Gastroesophageal sphincter (tissue), 4 donors: Measurements from ENCODE around the gene FGGY. TPM values are rescaled to one million over a fixed set of nuclear protein-coding genes. Genes with fewer than 3 reads are reported as not detected.

Experiments
- ATAC-seq: fragments of 150-250 bp; one replicate; pipeline ENCODE4 v1.9.1; 2016; ENCODE audit warnings: mild to moderate bottlenecking, moderate library complexity
- H3K27ac ChIP-seq, 4 donors: fragments of 200-600 bp; sonication (generic) in 3 of 4; 1 replicate in 3 of 4; 2 replicates in 1 of 4; pipeline ENCODE4 v1.5.1; 2016 to 2019
- H3K27me3 ChIP-seq: fragments of 200-600 bp; sonication (generic); one replicate; pipeline ENCODE4 v1.5.1; 2019
- H3K36me3 ChIP-seq, 2 donors: fragments of 200-600 bp; sonication (generic); one replicate each; pipeline ENCODE4 v1.5.1; 2019; ENCODE audit warnings: control low read depth in 1 of 2
- H3K4me1 ChIP-seq, 3 donors: fragments of 200-600 bp; sonication (generic); 1 replicate in 2 of 3; 2 replicates in 1 of 3; pipeline ENCODE4 v1.5.1; 2016 to 2019; ENCODE audit warnings: control low read depth in 2 of 3
- H3K4me3 ChIP-seq, 2 donors: fragments of 200-600 bp; sonication (generic); one replicate each; pipeline ENCODE4 v1.5.1; 2019; ENCODE audit warnings: mild to moderate bottlenecking in 1 of 2, moderate library complexity in 1 of 2
- H3K9me3 ChIP-seq, 3 donors: fragments of 200-600 bp; sonication (generic); one replicate each; pipeline ENCODE4 v1.5.1; 2017 to 2019; ENCODE audit warnings: control low read depth in 2 of 3
- EP300 ChIP-seq: sonication (generic); formaldehyde crosslinking; IDR thresholded peaks from one replicate; pipeline ENCODE4 v1.6.1; 2017; ENCODE audit warnings: antibody characterized with exemption, mild to moderate bottlenecking
- POLR2A ChIP-seq, 2 donors: fragments of 450-650 bp; IDR thresholded peaks; one replicate each; pipeline ENCODE4 v1.6.1; 2017; ENCODE audit warnings: antibody characterized with exemption in 2 of 2, mild to moderate bottlenecking in 2 of 2, moderate library complexity in 1 of 2
- POLR2AphosphoS5 ChIP-seq: sonication (generic); formaldehyde crosslinking; IDR thresholded peaks from one replicate; pipeline ENCODE4 v1.6.1; 2017; ENCODE audit warnings: antibody characterized with exemption
- whole genome bisulfite sequencing, 2 donors: methylation state at CpG; one replicate each; pipeline ENCODE4 v1.1.5; 2018; ENCODE audit warnings: low coverage in 1 of 2; 5-methylcytosine and 5-hydroxymethylcytosine counted together
- total RNA-seq, 4 donors: library from RNA; depleted of rRNA; stranded (reverse); fragments of >200 nt; gene quantifications; one replicate each; pipeline ENCODE4 v1.1.0, GENCODE V29; 2016
- TF ChIP-seq, protein P1 (sequence below), 4 experiments: fragments of 200-600 bp in 2 of 4; fragments of 450-650 bp in 2 of 4; sonication (generic) in 1 of 4; IDR thresholded peaks; one replicate each; pipeline ENCODE4 v1.5.1; 2017 to 2019; ENCODE audit warnings: antibody characterized with exemption in 4 of 4, mild to moderate bottlenecking in 2 of 4, moderate library complexity in 2 of 4

The FGGY gene
- total RNA-seq, 4 donors from 2014 or later, result 19.0 to 29.6 (median 25.2) TPM

DNA sequence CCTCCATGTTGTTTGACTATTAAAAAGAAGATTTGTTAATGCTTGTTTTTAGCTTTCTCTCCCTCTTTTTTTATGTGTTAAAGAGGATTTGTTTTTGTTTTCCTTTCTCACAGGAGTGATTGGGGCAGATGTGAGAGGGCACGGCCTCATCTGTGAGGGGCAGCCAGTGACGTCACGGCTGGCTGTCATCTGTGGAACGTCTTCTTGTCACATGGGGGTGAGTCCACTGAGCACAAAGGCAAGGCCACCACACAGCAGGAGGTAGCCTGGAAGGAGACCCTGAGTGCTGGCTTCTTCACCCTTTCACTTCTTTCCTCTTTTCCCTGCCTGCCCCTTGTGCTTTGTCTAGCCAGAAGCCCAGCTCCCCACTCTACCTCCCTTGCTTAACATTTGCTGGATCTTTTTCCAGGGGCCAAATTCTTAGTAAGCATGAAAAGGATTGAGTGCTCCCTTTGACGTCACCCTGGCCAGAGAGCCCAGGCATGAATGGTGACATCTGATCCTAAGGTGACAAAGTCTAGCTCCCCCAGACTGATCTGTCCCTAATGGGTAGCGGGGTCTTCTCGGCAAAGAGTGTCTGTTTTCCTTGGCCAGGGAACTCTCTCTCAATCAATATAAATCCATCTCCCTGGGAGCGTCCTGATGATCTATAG is 257.2 kb downstream of the FGGY start:
- peaks cover 0 to 3% of the 10 kb centered on the region in 2 donors for H3K36me3 ChIP-seq
- H3K27me3 ChIP-seq, result no peaks in the 10 kb centered on the region
- 67 to 75% methylated on average over 4 to 5 of the region's 8 CpGs for WGBS, 2 donors
- no peak overlapping the region for H3K4me3 ChIP-seq
- H3K4me1 ChIP-seq, result peaks cover 10 to 25% (median 15%) of the 10 kb centered on the region in 3 donors
- ATAC-seq, result no peak
- H3K27ac ChIP-seq, result no peak overlapping the region
- TF ChIP-seq POLR2A (IDR thresholded peaks at IDR 0.05) (no peak), EP300 (no peak), POLR2AphosphoS5 (no peak)
- TF ChIP-seq, protein P1, sequence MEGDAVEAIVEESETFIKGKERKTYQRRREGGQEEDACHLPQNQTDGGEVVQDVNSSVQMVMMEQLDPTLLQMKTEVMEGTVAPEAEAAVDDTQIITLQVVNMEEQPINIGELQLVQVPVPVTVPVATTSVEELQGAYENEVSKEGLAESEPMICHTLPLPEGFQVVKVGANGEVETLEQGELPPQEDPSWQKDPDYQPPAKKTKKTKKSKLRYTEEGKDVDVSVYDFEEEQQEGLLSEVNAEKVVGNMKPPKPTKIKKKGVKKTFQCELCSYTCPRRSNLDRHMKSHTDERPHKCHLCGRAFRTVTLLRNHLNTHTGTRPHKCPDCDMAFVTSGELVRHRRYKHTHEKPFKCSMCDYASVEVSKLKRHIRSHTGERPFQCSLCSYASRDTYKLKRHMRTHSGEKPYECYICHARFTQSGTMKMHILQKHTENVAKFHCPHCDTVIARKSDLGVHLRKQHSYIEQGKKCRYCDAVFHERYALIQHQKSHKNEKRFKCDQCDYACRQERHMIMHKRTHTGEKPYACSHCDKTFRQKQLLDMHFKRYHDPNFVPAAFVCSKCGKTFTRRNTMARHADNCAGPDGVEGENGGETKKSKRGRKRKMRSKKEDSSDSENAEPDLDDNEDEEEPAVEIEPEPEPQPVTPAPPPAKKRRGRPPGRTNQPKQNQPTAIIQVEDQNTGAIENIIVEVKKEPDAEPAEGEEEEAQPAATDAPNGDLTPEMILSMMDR (IDR thresholded peaks at IDR 0.05), result no peak
- H3K9me3 ChIP-seq, result peaks cover 0 to 7% (median 0%) of the 10 kb centered on the region in 3 donors

DNA sequence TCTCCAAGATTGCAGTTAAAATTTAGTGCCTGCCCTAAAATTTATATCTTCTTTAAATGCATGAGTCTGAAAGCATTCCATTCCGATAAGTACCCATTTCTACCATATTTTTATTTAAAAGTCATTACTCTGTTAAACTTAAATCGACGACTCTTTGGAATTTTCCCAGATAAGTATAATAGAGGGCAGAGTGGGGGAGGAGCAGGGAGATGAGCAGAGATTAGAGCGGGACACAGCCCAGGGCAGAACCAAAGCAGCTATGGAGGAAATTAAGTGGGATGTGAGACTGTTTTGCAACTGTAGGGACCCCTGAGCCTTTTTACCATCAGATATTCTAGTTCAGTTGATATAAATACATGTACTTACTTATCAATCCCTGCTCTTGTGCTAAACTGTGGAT is 257.9 kb downstream of the FGGY start:
- Histone ChIP-seq H3K36me3 (peaks cover 0 to 3% of the 10 kb centered on the region in 2 donors), H3K4me3 (no peak overlapping the region), H3K27me3 (no peaks in the 10 kb centered on the region), H3K9me3 (peaks cover 0 to 7% (median 0%) of the 10 kb centered on the region in 3 donors), H3K27ac (no peak overlapping the region), H3K4me1 (peaks cover 7 to 19% (median 9%) of the 10 kb centered on the region in 3 donors)
- ATAC-seq, result no peak
- TF ChIP-seq POLR2A (IDR thresholded peaks at IDR 0.05), result no peak
- TF ChIP-seq, protein P1 (IDR thresholded peaks at IDR 0.05), result no peak
- no peak for TF ChIP-seq POLR2AphosphoS5
- TF ChIP-seq EP300, result no peak
- WGBS, 2 donors, result 76 to 80% methylated on average over 3 to 4 of the region's 4 CpGs

DNA sequence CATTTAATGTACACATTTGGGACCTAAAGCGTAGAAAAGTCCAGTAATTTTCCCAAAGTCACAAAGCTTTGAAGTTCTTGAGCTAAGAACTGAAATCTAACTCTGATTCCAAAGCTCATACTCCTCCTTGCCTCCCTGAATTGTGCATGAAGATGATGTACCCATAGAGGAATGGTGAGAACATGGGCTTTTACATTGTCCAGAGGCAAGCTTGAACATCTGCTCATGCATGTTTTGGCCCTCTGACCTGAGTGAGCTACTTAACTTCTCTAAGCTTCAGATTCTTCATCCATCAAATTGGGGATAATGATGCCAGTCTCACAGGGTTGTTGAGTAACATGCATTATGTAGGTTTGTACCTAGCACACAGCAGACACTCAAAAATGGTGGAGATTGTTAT is 259.5 kb downstream of the FGGY start:
- peaks cover 0 to 9% (median 0%) of the 10 kb centered on the region in 3 donors for H3K4me1 ChIP-seq
- WGBS, 2 donors, result 77 to 100% methylated on average over 1 of the region's 1 CpG
- TF ChIP-seq POLR2AphosphoS5, result no peak
- TF ChIP-seq EP300, result no peak
- TF ChIP-seq, protein P1 (IDR thresholded peaks at IDR 0.05), result no peak
- TF ChIP-seq POLR2A (IDR thresholded peaks at IDR 0.05), result no peak
- peaks cover 0 to 7% (median 0%) of the 10 kb centered on the region in 3 donors for H3K9me3 ChIP-seq
- H3K36me3 ChIP-seq, result peaks cover 0 to 3% of the 10 kb centered on the region in 2 donors
- H3K27me3 ChIP-seq, result no peaks in the 10 kb centered on the region
- no peak overlapping the region for H3K4me3 ChIP-seq
- no peak overlapping the region for H3K27ac ChIP-seq
- no peak for ATAC-seq

DNA sequence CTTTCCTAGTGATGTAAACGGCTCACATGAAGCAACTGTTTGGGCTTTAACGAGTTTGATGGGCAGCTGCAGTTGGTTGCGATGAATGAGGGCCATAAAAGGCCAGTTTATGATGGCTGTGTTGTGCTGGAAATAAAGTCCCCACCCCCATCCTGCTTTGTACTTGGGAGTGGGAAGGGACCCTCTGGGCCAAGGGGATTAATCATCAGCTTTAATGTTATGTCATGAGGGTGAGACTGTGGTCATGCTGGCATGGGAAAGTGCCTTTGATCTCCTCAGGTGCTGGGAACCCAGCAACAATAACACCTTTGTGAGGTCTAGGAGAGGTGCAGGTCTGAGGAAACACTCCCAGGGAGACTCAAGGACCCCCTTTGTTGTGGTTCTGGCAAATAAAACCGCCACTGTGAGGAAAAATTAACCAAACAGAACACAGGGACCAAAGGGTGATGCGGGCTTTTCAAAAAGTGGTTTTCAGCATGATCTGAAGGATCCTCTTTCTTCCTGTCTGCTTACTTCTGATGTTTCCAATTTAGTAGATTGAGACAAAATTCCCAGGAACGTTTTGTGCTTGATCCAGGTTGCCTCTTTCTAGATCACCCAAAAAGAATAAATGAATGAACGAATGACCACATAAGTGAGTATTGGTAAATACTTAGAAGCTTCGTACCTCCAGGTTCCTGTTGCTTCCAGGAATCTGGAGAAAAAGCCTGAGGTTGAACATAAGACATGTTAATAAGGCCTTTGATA is 260.1 kb downstream of the FGGY start:
- Histone ChIP-seq H3K4me1 (peaks cover 0 to 9% (median 0%) of the 10 kb centered on the region in 3 donors), H3K9me3 (peaks cover 0 to 7% (median 0%) of the 10 kb centered on the region in 3 donors), H3K27me3 (no peaks in the 10 kb centered on the region), H3K27ac (no peak overlapping the region), H3K36me3 (peaks cover 0 to 3% of the 10 kb centered on the region in 2 donors), H3K4me3 (no peak overlapping the region)
- 81 to 82% methylated on average over 6 to 8 of the region's 8 CpGs for WGBS, 2 donors
- no peak for ATAC-seq
- TF ChIP-seq, protein P1 (IDR thresholded peaks at IDR 0.05), result no peak
- TF ChIP-seq POLR2AphosphoS5, result no peak
- TF ChIP-seq POLR2A (IDR thresholded peaks at IDR 0.05), result no peak
- TF ChIP-seq EP300, result no peak
